ENCODE data around the gene NPY.

The NPY gene

DNA sequence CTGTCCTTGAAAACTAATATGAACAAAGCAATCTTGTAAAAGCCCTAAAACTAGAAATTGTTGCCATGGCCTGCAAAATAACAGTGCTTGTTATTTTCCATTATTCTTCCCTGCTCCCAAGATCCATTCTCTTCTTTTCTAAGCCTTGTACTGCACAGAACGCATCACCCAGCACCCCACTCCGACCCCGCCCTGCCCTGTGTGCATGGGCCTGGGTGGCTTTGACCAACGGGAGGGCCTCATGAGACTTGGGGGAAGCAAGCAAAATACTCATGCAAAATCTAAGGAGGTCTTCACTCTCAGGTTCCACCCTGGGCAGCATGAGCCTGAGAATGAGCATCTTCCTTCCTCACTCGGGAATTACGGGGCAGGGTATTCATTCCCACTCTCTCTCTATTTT lies 32.4 kb downstream of the NPY start:
- no peak for DNase-seq

DNA sequence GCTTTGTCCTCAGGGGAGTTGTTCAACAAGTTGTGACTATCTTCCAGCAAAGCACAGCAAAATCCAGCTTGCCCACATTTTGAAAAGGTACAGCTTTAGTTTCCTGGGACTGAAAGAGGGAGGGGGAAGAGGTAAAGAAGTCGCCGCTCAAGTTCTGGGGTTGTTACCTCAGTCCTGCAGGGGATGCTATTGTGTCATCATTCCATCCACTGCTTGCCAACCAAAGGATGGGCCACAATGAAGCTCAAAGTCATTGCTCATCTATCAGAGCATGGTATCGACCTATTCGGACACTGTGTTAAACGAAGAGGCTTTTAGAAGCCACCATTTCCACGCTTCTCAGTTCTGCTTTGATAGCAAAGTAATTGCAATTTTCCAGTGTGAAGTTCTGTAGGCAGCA lies 34.3 kb downstream of the NPY start:
- DNase-seq = peak in 1 of 5 experiments; percentile 8

DNA sequence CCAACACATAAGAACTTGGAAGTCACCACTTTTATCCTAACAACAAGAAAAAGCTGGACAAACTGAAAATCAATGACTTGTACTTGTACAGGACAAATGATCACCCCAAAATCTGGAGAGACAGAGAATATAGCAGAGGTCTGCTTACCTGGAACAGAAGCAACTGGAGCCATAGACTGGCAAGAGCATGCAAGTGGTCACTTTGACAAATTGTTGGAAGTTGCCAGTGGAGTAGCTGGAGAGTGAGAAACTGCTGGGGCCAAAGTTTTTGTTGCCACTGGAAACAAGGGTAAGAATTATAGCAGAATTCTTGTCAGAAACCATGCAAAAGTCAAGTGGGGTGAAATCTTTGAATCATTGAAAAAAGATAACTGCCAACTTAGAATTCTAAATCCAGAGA lies 35.2 kb downstream of the NPY start:
- DNase-seq = no peak

DNA sequence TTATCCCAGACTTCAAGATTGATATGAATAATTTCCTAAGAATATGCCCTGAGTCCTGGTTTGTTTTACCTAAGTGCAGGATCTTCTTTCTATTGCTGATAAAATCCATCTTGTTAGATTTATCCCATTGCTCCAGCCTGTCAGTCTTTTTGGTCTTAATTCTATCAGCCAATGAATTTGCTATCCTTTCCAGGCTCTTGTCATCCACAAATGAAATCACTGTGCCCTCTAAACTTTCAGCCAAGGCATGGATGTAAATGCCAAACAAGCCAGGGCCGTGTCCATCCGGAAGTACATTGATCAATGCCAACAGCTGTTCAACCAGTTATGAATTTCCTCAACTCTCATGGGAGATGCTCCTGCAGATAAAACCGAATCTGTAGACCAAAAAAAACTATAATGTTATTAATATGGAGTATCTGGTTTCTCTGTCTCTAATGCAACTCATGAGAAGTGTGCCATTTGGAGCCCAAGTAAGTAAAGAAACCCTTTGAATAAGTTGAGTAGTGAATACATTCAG lies 40.0 kb downstream of the NPY start:
- DNase-seq = no peak

GRCh38 chr7:24325708-24326107 lies 41.7 kb downstream of the NPY start:
- DNase-seq = no peak

- DNase-seq = no peak
These were observed 44.1 kb downstream of the NPY start for GRCh38 chr7:24328050-24328449.

- no peak for DNase-seq
These were observed 44.9 kb downstream of the NPY start for GRCh38 chr7:24328894-24329293.

- DNase-seq = no peak
These were observed 50.0 kb downstream of the NPY start for GRCh38 chr7:24334012-24334411.

DNA sequence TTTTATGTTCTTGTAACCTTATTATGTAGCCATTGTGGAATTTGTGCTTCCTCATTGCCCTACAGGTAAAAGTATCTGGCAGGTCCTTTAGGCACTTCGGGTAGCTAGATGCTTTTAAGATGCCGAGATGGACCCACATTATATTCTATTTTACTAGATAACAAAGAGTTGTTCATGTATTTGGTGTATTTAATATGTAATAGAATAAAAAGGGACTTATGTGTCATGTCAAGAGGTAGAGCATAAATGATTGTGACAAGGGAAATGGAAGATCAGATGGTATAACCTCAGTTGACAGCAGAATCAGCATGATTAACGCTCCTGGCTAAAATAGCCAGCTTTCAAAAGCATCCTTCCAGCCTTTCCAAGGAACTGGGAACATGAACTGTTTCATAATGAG lies 50.6 kb downstream of the NPY start:
- DNase-seq = no peak

GRCh38 chr7:24336461-24336860 lies 52.5 kb downstream of the NPY start:
- DNase-seq = peak in 1 of 5 experiments; percentile 74

DNA sequence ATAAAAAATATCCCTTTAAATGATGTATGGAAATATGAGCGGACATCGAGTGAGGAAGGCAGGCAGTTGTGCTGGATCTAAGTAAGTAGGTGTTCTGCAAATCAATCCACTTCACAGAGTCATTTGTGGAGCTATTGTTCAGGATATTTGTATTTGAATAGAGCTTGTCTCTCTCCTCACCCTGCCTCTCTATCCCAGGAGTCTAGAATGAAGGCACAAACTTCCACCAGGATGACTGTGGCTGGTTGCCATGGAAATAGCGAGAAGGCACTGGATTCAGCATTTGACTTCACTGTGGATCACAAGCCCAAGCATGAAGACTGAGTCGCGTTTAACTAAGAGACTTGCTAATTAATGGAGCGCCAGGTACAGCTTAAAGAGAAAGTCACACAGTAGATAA lies 53.2 kb downstream of the NPY start:
- no peak for DNase-seq

- no peak for DNase-seq
These were observed 55.6 kb downstream of the NPY start for GRCh38 chr7:24339575-24339974.

GRCh38 chr7:24340727-24341126 lies 56.7 kb downstream of the NPY start:
- no peak for DNase-seq

Data from T-helper 2 cell (primary cell).